Testis (tissue), 3 donors: ENCODE measurements around the gene CDH4. TPM values are rescaled to one million over a fixed set of nuclear protein-coding genes. Genes with fewer than 3 reads are reported as not detected.

Experiments
- DNase-seq: peaks from one replicate; pipeline ENCODE4 v3.0.0-alpha.2; 2019
- H3K27ac ChIP-seq, 2 donors: fragments of 200-600 bp; sonication (generic); one replicate each; pipeline ENCODE4 v1.5.1; 2019
- H3K27me3 ChIP-seq: fragments of 200-600 bp; sonication (generic); one replicate; pipeline ENCODE4 v1.5.1; 2019
- H3K36me3 ChIP-seq: fragments of 200-600 bp; sonication (generic); one replicate; pipeline ENCODE4 v1.5.1; 2017; ENCODE audit warnings: low read depth; ENCODE audit errors: missing control alignments
- H3K4me1 ChIP-seq: fragments of 200-600 bp; sonication (generic); one replicate; pipeline ENCODE4 v1.5.1; 2019
- H3K4me3 ChIP-seq, 2 donors: fragments of 200-600 bp; sonication (generic); one replicate each; pipeline ENCODE4 v1.5.1; 2017 to 2019
- H3K9me3 ChIP-seq: fragments of 200-600 bp; sonication (generic); one replicate; pipeline ENCODE4 v1.5.1; 2017
- POLR2A ChIP-seq: fragments of 450-650 bp; IDR thresholded peaks from one replicate; pipeline ENCODE4 v1.6.1; 2017; ENCODE audit warnings: antibody characterized with exemption, mild to moderate bottlenecking, moderate library complexity
- WGBS, 2 donors: methylation state at CpG; one replicate each; pipeline ENCODE4 v1.1.5; 2018; 5-methylcytosine and 5-hydroxymethylcytosine counted together
- intact Hi-C: fragments of 100-400 bp; cut with DNase I; formaldehyde crosslinking; loops from one replicate; pipeline ENCODE4 v1.15.1; 2023; ENCODE audit warnings: low total_unique reads
- polyA plus RNA-seq: library from polyadenylated mRNA; stranded (reverse); fragments of 350-450 nt; fragmentation: Illumina TruSeq; extraction: RNeasy Lipid Tissue Mini Kit (QIAGEN cat#74804); gene quantifications from one replicate; pipeline ENCODE4 v1.2.3, GENCODE V29; 2014; ENCODE audit warnings: low read depth, low replicate concordance; ENCODE audit not compliant: insufficient read depth
- total RNA-seq, 2 donors: library from RNA; depleted of rRNA; stranded (reverse); fragments of >200 nt; gene quantifications; one replicate each; pipeline ENCODE4 v1.2.3, GENCODE V29; 2016
- TF ChIP-seq, protein P1 (sequence below), 3 experiments: fragments of 450-650 bp in 2 of 3; fragments of 200-600 bp in 1 of 3; sonication (generic) in 1 of 3; IDR thresholded peaks; one replicate each; pipeline ENCODE4 v1.5.1; 2016 to 2019; ENCODE audit warnings: antibody characterized with exemption in 3 of 3, mild to moderate bottlenecking in 2 of 3, moderate library complexity in 1 of 3

Gene CDH4
- total and polyA plus RNA-seq, 3 donors from 2014 or later, result 1.4 to 3.3 (median 1.9) TPM

DNA sequence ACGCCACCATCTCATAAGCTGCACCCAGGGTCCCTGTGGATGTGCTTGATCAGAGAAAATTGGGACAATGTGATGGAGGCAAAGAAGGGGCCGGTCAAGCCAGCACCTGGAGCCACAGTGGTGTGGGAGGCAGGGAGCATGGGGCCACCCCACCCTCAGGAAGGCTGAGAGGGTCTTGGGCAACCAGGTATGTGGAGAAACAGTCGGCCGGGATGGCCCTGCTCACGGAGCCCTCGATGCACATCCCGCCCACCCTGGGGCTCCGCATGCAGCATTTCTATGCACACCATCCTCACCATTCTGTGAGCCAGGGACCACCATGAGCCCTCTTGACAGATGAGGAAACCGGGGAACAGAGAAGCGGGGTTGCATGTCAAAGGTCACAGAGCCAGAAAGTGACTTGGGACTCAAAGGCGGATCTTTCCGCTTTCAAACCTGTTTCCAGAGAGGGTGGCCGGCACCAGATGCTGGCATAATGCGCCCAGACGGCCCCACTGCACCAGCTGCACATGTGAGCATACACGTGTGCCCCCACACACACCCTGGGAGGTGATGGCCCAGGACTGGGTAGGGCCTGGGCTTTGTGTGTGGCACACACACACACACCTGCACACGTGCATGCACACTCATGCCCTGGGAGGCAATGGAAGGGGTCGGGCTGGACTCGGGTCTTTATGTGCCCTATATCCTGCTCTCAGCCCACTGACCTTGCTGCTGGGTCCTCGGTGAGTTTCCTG is 415.2 kb downstream of the CDH4 start:
- intact Hi-C loops, result no loop called here
- WGBS, 2 donors, result 88 to 92% methylated on average over 7 to 20 of the region's 20 CpGs
- Histone ChIP-seq H3K27me3 (no peaks in the 10 kb centered on the region), H3K36me3 (no peaks in the 10 kb centered on the region), H3K27ac (no peak overlapping the region), H3K9me3 (no peaks in the 10 kb centered on the region), H3K4me3 (no peak overlapping the region), H3K4me1 (no peaks in the 10 kb centered on the region)
- TF ChIP-seq, protein P1, sequence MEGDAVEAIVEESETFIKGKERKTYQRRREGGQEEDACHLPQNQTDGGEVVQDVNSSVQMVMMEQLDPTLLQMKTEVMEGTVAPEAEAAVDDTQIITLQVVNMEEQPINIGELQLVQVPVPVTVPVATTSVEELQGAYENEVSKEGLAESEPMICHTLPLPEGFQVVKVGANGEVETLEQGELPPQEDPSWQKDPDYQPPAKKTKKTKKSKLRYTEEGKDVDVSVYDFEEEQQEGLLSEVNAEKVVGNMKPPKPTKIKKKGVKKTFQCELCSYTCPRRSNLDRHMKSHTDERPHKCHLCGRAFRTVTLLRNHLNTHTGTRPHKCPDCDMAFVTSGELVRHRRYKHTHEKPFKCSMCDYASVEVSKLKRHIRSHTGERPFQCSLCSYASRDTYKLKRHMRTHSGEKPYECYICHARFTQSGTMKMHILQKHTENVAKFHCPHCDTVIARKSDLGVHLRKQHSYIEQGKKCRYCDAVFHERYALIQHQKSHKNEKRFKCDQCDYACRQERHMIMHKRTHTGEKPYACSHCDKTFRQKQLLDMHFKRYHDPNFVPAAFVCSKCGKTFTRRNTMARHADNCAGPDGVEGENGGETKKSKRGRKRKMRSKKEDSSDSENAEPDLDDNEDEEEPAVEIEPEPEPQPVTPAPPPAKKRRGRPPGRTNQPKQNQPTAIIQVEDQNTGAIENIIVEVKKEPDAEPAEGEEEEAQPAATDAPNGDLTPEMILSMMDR (IDR thresholded peaks at IDR 0.05), result no peak
- no peak for TF ChIP-seq POLR2A
- no peak for DNase-seq

DNA sequence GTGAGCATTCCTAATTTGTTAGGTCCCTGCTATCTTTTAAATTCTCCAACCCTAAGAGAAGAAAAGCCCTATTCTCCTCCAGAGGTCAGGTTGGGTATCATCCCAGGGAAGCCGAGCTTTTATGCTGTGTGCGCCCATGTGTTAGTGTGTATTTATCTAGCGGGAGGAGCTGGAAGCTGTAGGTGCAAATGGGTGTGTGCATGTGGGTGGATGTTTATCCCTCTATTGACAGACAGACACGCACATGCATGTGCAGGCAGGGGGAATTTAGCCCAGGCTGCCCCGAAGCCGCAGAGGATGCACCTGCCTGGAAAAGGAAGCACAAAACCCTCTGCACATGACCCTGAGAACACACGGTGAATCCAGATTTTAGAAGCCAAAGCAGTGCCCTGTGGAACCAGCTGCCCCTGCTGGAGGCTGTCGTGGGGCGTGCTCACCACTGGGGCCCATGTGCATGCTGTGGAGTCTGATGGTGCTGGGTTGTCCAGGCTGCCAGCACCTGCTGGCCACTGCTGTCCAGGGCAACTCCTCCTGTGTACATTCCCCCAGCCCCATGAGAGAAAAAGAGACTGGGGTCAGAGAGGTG is 416.1 kb downstream of the CDH4 start:
- Histone ChIP-seq H3K36me3 (no peaks in the 10 kb centered on the region), H3K9me3 (no peaks in the 10 kb centered on the region), H3K4me1 (no peaks in the 10 kb centered on the region), H3K27me3 (no peaks in the 10 kb centered on the region), H3K27ac (no peak overlapping the region), H3K4me3 (no peak overlapping the region)
- no peak for DNase-seq
- WGBS, 2 donors, result 70 to 73% methylated on average over 6 to 9 of the region's 9 CpGs
- TF ChIP-seq POLR2A, result no peak
- TF ChIP-seq, protein P1 (IDR thresholded peaks at IDR 0.05), result no peak
- intact Hi-C loops, result no loop called here

DNA sequence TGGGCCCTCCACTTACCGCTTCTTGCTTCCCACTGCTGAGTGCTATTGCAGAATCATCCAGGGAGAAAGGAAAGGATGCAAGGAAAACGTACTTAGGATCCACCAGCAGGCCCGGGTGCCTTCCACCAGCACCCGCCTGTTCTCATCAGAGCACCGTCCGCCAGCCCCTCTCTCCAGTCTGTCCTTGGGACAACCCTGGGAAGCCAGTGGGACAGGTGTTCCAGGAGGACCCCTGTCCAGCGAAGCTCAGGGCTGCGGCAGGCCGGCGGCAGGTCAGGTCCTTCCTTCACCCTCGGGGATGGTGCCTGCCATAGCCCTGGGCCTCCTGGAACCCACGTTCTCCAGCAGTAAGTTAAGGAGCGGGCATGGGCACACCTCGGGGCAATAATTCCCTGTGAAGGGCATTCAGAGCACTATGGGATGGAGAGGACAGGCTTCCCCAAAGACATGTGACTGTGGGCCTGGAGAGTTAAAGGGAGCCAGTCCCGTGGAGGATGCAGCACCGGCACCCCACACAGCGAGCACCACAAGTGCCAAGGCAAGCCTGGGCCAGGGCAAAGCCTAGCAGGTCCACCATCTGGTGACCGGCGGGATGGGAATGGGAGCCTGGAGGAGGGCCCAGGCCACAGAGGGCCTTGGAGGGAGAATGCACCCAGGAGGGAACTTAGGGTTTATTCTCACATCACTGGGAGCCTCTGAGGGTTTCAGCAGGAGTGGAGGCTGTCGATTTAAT is 416.9 kb downstream of the CDH4 start:
- no peaks in the 10 kb centered on the region for H3K4me1 ChIP-seq
- H3K27me3 ChIP-seq, result no peaks in the 10 kb centered on the region
- H3K9me3 ChIP-seq, result no peaks in the 10 kb centered on the region
- no peak overlapping the region for H3K4me3 ChIP-seq
- TF ChIP-seq POLR2A, result no peak
- TF ChIP-seq, protein P1 (IDR thresholded peaks at IDR 0.05), result no peak
- no peak overlapping the region for H3K27ac ChIP-seq
- DNase-seq, result no peak
- 92 to 95% methylated on average over 13 to 20 of the region's 20 CpGs for WGBS, 2 donors
- H3K36me3 ChIP-seq, result no peaks in the 10 kb centered on the region
- intact Hi-C loops, result no loop called here

- intact Hi-C loops, result no loop called here
- H3K4me3 ChIP-seq, result no peak overlapping the region
- H3K36me3 ChIP-seq, result no peaks in the 10 kb centered on the region
- H3K9me3 ChIP-seq, result no peaks in the 10 kb centered on the region
- H3K4me1 ChIP-seq, result no peaks in the 10 kb centered on the region
- 74% methylated on average over 3 of the region's 3 CpGs for WGBS, 2 donors
- no peak overlapping the region for H3K27ac ChIP-seq
- no peak for DNase-seq
- TF ChIP-seq, protein P1 (IDR thresholded peaks at IDR 0.05), result no peak
- no peak for TF ChIP-seq POLR2A
- no peaks in the 10 kb centered on the region for H3K27me3 ChIP-seq
Measured at GRCh38 chr20:61670274-61670673, 418.2 kb downstream of the CDH4 start.
